Measurements from ENCODE around the gene LALBA. TPM values are rescaled to one million over a fixed set of nuclear protein-coding genes. Genes with fewer than 3 reads are reported as not detected.
"Not testable (repeated sequence)": the region's sequence is repeated elsewhere in the genome, so short reads cannot be mapped to it uniquely, and the experiment has no call there.

The LALBA gene
- total RNA-seq, 6 experiments from 2014 or later, result not detected

GRCh38 chr12:48580831-48581230 is 11.0 kb upstream of the LALBA start:
- Mint-ChIP-seq H3K27me3 (ENCODE audit: insufficient read depth) (peaks cover 9% of the 10 kb centered on the region), H3K9me3 (no peaks in the 10 kb centered on the region), H3K4me1 (ENCODE audit: low read depth) (no peaks in the 10 kb centered on the region), H3K27ac (no peak overlapping the region), H3K36me3 (ENCODE audit: low read depth) (no peaks in the 10 kb centered on the region), H3K4me3 (no peak overlapping the region)
- no peak for DNase-seq
- TF ChIP-seq CTCF (IDR thresholded peaks at IDR 0.05), result no peak

- no peak for DNase-seq
- no peak for TF ChIP-seq CTCF (IDR thresholded peaks at IDR 0.05)
- Mint-ChIP-seq H3K4me3 (no peak overlapping the region), H3K36me3 (ENCODE audit: low read depth) (no peaks in the 10 kb centered on the region), H3K27me3 (ENCODE audit: insufficient read depth) (peaks cover 13% of the 10 kb centered on the region), H3K9me3 (no peaks in the 10 kb centered on the region), H3K27ac (no peak overlapping the region), H3K4me1 (ENCODE audit: low read depth) (no peaks in the 10 kb centered on the region)
These were observed 2.5 kb upstream of the LALBA start for GRCh38 chr12:48572326-48572725.

- H3K4me1 Mint-ChIP-seq (ENCODE audit: low read depth), result no peaks in the 10 kb centered on the region
- no peak overlapping the region for H3K27ac Mint-ChIP-seq
- no peak for TF ChIP-seq CTCF (IDR thresholded peaks at IDR 0.05)
- H3K36me3 Mint-ChIP-seq (ENCODE audit: low read depth), result no peaks in the 10 kb centered on the region
- H3K4me3 Mint-ChIP-seq, result no peak overlapping the region
- peaks cover 20% of the 10 kb centered on the region for H3K27me3 Mint-ChIP-seq (ENCODE audit: insufficient read depth)
- DNase-seq, result no peak
- H3K9me3 Mint-ChIP-seq, result no peaks in the 10 kb centered on the region
These were observed 2.1 kb downstream of the LALBA start for GRCh38 chr12:48567731-48568130.

GRCh38 chr12:48557919-48558318 is 11.9 kb downstream of the LALBA start:
- no peak overlapping the region for H3K4me3 Mint-ChIP-seq
- no peak overlapping the region for H3K27ac Mint-ChIP-seq
- no peaks in the 10 kb centered on the region for H3K9me3 Mint-ChIP-seq
- peaks cover 18% of the 10 kb centered on the region for H3K27me3 Mint-ChIP-seq (ENCODE audit: insufficient read depth)
- no peaks in the 10 kb centered on the region for H3K36me3 Mint-ChIP-seq (ENCODE audit: low read depth)
- no peaks in the 10 kb centered on the region for H3K4me1 Mint-ChIP-seq (ENCODE audit: low read depth)
- TF ChIP-seq CTCF (IDR thresholded peaks at IDR 0.05), result no peak
- no peak for DNase-seq

- Mint-ChIP-seq H3K9me3 (no peaks in the 10 kb centered on the region), H3K27ac (no peak overlapping the region), H3K4me1 (ENCODE audit: low read depth) (no peaks in the 10 kb centered on the region), H3K4me3 (no peak overlapping the region), H3K36me3 (ENCODE audit: low read depth) (no peaks in the 10 kb centered on the region), H3K27me3 (ENCODE audit: insufficient read depth) (peaks cover 17% of the 10 kb centered on the region)
- no peak for TF ChIP-seq CTCF (IDR thresholded peaks at IDR 0.05)
- DNase-seq, result no peak
These were observed 13.2 kb downstream of the LALBA start for GRCh38 chr12:48556631-48557030.

- H3K9me3 Mint-ChIP-seq; H3K4me1 Mint-ChIP-seq (ENCODE audit: low read depth); DNase-seq; H3K36me3 Mint-ChIP-seq (ENCODE audit: low read depth); H3K4me3 Mint-ChIP-seq; H3K27ac Mint-ChIP-seq: not testable (repeated sequence)
- H3K27me3 Mint-ChIP-seq (ENCODE audit: insufficient read depth), result peaks cover 18% of the 10 kb centered on the region
These were observed 16.0 kb downstream of the LALBA start for GRCh38 chr12:48553666-48554343.

GRCh38 chr12:48551636-48552035 is 18.2 kb downstream of the LALBA start:
- not testable (repeated sequence) for H3K36me3 Mint-ChIP-seq (ENCODE audit: low read depth); H3K27ac Mint-ChIP-seq; H3K9me3 Mint-ChIP-seq; DNase-seq; H3K4me3 Mint-ChIP-seq; H3K4me1 Mint-ChIP-seq (ENCODE audit: low read depth)
- peaks cover 12% of the 10 kb centered on the region for H3K27me3 Mint-ChIP-seq (ENCODE audit: insufficient read depth)

- not testable (repeated sequence) for H3K4me1 Mint-ChIP-seq (ENCODE audit: low read depth); H3K27ac Mint-ChIP-seq; H3K9me3 Mint-ChIP-seq; H3K4me3 Mint-ChIP-seq; DNase-seq; H3K36me3 Mint-ChIP-seq (ENCODE audit: low read depth)
- peaks cover 12% of the 10 kb centered on the region for H3K27me3 Mint-ChIP-seq (ENCODE audit: insufficient read depth)
These were observed 22.8 kb downstream of the LALBA start for GRCh38 chr12:48547012-48547411.
